Esophagus muscularis mucosa (tissue), 4 donors: ENCODE data around the gene ACVR1.

ENCODE experiments used
- CTCF ChIP-seq, 3 experiments: fragments of 200-600 bp in 2 of 3; fragments of 450-650 bp in 1 of 3; sonication (generic) in 2 of 3; IDR thresholded peaks; one replicate each; pipeline ENCODE4 v1.5.1; 2017 to 2019; ENCODE audit warnings: antibody characterized with exemption in 3 of 3, mild to moderate bottlenecking in 2 of 3, moderate library complexity in 1 of 3
- EP300 ChIP-seq: sonication (generic); formaldehyde crosslinking; IDR thresholded peaks from one replicate; pipeline ENCODE4 v1.6.1; 2017; ENCODE audit warnings: antibody characterized with exemption
- POLR2A ChIP-seq: fragments of 450-650 bp; IDR thresholded peaks from one replicate; pipeline ENCODE4 v1.6.1; 2017; ENCODE audit warnings: antibody characterized with exemption, moderate library complexity, mild to moderate bottlenecking, low read depth
- POLR2AphosphoS5 ChIP-seq, 2 donors: sonication (generic); formaldehyde crosslinking; IDR thresholded peaks; one replicate each; pipeline ENCODE4 v1.6.1; 2017; ENCODE audit warnings: antibody characterized with exemption in 2 of 2

- no peak for TF ChIP-seq CTCF (IDR thresholded peaks at IDR 0.05)
- no peak for TF ChIP-seq POLR2A
- no peak for TF ChIP-seq POLR2AphosphoS5 (IDR thresholded peaks at IDR 0.05)
- no peak for TF ChIP-seq EP300
Observed at GRCh38 chr2:157843935-157844334, 32.2 kb downstream of the ACVR1 start.
